Measurements from ENCODE around the gene NSUN6.

DNA sequence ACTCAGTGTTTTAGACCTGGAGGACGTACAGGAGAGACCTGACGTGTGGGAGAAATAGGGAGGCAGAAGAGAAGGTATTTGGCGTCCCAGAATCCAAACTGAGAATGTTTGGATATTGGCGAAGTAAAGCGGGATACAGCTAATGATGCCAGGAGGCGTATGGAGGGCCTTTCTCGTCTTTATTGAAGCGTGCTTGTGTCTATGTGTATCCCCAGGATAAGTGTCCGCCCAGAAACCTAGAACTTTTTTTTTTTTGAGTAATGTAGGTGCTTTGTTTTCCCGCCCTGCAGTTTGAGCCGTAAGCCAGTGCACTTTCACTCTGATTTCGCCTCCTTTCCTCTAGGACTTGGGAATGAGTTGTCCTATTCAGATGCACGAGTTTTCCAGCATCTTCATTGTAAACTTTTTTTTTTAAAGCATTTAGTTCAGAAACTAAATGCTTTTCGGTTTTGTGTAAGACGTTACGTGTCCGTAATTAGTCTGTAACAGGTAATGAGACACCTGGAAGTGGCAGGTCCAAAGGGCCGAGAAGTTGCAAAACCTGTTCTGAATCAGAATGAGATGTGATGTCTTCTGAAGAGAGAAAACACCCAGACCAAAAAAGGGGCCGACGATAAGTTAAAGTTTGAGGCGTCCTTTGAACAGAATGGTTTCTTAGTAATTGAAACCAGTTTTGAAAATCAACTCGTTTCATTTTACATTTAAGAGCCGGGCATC lies 8.6 kb upstream of the NSUN6 start:
- TF ChIP-seq, protein P1, sequence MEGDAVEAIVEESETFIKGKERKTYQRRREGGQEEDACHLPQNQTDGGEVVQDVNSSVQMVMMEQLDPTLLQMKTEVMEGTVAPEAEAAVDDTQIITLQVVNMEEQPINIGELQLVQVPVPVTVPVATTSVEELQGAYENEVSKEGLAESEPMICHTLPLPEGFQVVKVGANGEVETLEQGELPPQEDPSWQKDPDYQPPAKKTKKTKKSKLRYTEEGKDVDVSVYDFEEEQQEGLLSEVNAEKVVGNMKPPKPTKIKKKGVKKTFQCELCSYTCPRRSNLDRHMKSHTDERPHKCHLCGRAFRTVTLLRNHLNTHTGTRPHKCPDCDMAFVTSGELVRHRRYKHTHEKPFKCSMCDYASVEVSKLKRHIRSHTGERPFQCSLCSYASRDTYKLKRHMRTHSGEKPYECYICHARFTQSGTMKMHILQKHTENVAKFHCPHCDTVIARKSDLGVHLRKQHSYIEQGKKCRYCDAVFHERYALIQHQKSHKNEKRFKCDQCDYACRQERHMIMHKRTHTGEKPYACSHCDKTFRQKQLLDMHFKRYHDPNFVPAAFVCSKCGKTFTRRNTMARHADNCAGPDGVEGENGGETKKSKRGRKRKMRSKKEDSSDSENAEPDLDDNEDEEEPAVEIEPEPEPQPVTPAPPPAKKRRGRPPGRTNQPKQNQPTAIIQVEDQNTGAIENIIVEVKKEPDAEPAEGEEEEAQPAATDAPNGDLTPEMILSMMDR (IDR thresholded peaks at IDR 0.05): no peak
- TF ChIP-seq POLR2AphosphoS5 (IDR thresholded peaks at IDR 0.05): no peak
